ENCODE results near the gene ISL2.

The ISL2 gene

DNA sequence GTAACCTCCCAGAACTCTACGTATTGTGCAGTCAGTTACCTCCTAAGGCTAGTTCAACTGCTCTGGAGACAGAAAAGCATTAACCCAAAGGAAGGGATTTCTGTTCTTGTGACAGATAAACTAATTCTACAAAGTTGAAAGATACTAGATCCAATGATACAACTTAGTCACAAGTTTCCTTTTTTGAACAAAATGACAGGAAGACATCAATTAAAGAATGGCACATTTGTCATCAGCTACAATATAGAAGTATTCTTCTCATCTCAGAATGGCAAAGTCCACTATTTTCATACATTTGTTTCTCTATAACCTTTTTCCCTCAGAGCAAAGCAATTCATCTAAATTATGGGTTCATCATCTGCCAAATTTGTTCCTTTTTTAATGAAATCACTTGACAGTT is 43.7 kb downstream of the ISL2 start:
- DNase-seq: no peak

GRCh38 chr15:76381366-76381765 is 44.8 kb downstream of the ISL2 start:
- DNase-seq: no peak

DNA sequence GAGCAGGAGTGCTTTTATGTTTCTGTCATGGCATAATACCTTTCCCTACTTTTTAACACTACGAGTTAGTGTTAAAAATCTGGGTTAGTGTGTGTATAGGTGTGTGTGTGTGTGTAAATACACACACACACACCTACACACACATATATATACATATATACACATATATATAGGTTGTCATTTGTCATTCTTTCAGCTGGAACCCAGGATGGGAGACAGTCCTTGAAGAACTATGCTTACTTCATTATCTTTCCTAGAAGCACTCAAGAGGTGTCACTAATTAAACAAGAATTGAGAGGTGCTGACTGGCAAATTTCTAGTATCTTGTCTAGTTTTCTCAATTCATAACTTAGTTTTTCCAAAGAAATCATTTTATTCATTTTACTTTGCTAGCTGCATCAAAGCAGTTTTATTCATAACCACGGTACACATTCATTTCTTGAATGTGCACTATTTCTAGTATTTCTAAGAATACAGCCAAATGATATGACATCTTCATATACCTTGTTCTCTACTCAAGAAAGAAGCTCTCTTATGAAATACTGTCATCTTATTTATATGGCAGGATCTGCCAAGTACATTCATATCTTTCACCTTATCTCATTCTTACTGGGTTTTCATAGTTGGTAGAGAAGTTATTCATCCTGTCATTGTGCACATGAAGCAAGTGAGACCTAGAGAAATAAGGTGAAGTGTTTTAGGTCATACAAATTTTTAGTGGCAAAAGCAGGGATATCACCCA is 46.6 kb downstream of the ISL2 start:
- DNase-seq: no peak

DNA sequence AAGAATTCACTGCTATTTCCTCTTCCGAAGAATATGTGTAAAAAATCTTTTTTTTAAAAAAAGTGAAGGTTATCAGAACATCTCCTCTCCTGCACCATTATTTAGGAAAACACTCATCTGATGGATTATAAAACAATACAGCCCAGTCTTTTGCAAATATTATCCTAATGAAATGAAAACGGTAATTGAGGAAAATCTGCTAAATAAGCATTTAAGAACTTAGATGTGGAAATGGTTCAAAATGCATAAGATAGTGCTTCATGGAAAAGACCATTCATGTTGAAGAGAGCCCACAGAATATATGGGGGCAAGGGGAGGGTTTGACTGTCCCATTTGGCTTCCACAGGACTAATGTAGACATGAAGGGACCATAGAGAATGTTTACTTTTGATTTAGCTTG is 47.8 kb downstream of the ISL2 start:
- DNase-seq: no peak

GRCh38 chr15:76386178-76386577 is 49.6 kb downstream of the ISL2 start:
- DNase-seq: no peak

GRCh38 chr15:76386926-76387325 is 50.4 kb downstream of the ISL2 start:
- DNase-seq: no peak

DNA sequence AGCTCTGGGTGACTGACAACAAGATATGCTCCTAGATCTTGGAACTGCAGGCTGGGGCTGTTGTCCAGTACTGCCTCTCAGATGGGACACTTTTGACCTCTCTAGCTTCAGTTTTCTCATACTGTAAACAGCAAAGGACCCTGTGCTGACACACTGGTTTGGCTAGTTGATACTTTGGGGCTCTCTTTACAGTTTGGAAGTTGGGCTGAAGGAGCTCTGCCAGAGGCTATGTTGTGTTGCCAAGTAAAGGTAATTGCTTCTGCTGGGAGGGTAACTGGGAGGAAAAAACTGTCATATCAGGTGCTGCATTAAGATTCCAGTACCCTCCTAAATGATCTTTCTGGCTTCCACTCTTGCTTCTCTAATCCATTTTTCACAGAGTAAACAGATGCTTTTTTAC is 54.0 kb downstream of the ISL2 start:
- DNase-seq: no peak

DNA sequence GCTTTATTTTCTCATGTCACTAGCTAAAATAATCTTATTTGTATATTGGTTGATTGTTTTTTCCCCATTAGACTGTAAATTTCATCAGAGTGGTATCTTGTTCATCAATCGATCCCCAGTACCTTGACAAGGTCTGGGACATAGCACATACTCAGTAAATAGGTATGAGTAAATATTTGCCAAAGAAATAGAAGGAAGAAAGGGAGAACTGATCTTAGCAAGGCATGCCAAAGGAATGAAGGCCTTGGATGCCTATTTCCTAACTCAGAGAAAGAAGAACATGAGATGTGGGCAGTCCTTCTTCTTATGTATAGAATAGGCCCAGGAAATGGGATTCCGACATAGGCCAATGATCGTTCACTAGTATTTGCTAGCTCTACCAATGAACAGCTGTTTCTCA is 54.7 kb downstream of the ISL2 start:
- no peak for DNase-seq

GRCh38 chr15:76391847-76392246 is 55.3 kb downstream of the ISL2 start:
- no peak for DNase-seq

Measured in CD4-positive, alpha-beta T cell treated with Interleukin-17A for 4 hours (primary cell).